Measurements from ENCODE around the gene RIPOR3. TPM values are rescaled to one million over a fixed set of nuclear protein-coding genes. Genes with fewer than 3 reads are reported as not detected.

RIPOR3 gene
- total RNA-seq, 1 donor from 2014 or later: 0.31 TPM

GRCh38 chr20:50692552-50692933, 1.2 kb upstream of the RIPOR3 start:
- Mint-ChIP-seq H3K27me3 (peaks cover 38% of the 10 kb centered on the region), H3K27ac (no peak overlapping the region), H3K4me1 (ENCODE audit: low read depth) (peaks cover 13% of the 10 kb centered on the region), H3K36me3 (ENCODE audit: insufficient read depth) (no peaks in the 10 kb centered on the region), H3K4me3 (ENCODE audit: low read depth) (no peak overlapping the region), H3K9me3 (ENCODE audit: low read depth) (no peaks in the 10 kb centered on the region)
- TF ChIP-seq CTCF (IDR thresholded peaks at IDR 0.05; ENCODE audit: unreplicated experiment): no peak
- no peak for DNase-seq (ENCODE audit: low spot score, unreplicated experiment)

DNA sequence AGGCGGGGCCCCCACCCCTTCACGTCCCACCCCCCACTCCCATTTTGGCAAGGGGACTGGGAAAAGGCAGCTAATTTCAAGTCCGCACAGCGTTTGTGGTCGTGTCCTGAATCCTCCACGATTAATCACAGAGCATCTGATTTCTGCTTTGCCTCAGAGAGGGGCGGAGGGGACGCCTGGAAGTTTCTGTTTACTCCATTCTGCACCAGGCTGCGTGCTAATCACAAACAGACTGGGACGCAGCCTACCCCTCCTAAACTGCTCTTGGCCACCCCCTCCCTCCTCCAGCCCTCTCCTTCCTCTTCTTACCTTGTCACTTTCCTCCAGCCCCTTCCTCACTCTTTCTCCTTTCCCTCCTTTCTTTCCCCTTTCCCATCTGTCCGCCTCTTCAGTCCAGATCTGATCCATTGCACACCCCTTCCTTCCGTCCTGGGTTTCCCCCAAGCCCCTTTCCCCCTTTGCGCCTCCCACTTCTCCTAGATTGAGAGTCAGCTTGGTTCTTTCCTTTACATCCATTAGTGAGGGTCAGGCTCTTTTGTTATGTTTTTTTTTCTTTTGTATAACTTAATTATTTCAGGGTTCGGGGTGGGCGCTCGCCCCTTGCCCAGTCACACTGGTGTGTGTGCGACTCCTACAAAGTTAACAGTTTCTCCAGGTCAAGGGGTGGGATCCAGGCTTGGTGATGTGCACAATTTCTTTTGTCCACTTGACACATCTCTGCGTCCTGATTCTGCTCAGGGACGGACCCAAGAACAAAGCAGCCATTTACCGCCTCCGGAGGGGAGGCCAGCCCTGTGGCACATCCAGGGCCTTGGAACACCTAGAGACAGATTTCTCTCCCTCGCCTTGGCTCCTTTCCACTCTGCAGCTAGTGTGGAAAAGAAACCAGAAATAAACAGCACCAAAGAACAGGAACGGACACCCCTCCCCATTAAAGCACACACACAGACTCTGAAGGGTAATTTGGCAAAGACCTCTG, 520 bp upstream of the RIPOR3 start:
- Mint-ChIP-seq H3K36me3 (ENCODE audit: insufficient read depth) (no peaks in the 10 kb centered on the region), H3K4me1 (ENCODE audit: low read depth) (peaks cover 13% of the 10 kb centered on the region), H3K9me3 (ENCODE audit: low read depth) (no peaks in the 10 kb centered on the region), H3K4me3 (ENCODE audit: low read depth) (peak overlapping the region; percentile 49), H3K27me3 (peaks cover 38% of the 10 kb centered on the region), H3K27ac (no peak overlapping the region)
- DNase-seq (ENCODE audit: low spot score, unreplicated experiment): no peak
- no peak for TF ChIP-seq CTCF (IDR thresholded peaks at IDR 0.05; ENCODE audit: unreplicated experiment)

- Mint-ChIP-seq H3K4me3 (ENCODE audit: low read depth) (no peak overlapping the region), H3K9me3 (ENCODE audit: low read depth) (no peaks in the 10 kb centered on the region), H3K4me1 (ENCODE audit: low read depth) (peaks cover 13% of the 10 kb centered on the region), H3K27ac (no peak overlapping the region), H3K27me3 (peaks cover 38% of the 10 kb centered on the region), H3K36me3 (ENCODE audit: insufficient read depth) (no peaks in the 10 kb centered on the region)
- TF ChIP-seq CTCF (IDR thresholded peaks at IDR 0.05; ENCODE audit: unreplicated experiment): no peak
- no peak for DNase-seq (ENCODE audit: low spot score, unreplicated experiment)
Measured at GRCh38 chr20:50689864-50690649, 1.3 kb downstream of the RIPOR3 start.

DNA sequence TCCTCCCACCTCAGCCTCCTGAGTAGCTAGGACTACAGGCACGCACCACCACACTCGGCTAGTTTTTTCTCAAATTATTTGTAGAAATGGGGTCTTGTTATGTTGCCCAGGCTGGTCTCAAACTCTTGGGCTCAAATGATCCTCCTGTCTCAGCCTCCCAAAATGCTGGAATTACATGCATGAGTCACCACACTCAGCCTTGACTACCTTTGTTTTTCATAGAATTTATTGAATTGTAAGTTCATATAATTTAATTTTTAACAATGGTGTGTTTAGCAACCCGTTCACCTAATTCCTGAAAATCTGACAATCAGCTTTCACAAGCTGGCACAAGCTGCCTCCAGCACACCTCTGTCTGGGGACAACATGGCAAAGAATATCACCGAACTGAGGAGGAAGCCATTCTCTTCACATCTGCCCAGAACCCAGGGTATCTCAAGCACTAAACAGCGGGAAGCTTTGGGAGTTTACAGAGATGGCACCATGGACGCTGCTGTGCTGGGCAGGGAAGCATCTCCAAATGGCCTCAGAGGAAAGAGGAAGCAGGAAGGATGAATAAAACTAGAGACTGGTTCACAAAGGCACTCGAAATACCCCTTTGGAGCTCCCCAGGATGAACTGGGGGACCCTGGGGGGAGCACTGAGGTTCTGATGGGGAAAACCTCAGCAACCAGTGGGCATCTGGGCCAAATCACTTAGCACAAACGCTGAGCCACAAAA, 2.9 kb downstream of the RIPOR3 start:
- Mint-ChIP-seq H3K27ac (no peak overlapping the region), H3K9me3 (ENCODE audit: low read depth) (no peaks in the 10 kb centered on the region), H3K4me3 (ENCODE audit: low read depth) (no peak overlapping the region), H3K27me3 (peaks cover 34% of the 10 kb centered on the region), H3K36me3 (ENCODE audit: insufficient read depth) (no peaks in the 10 kb centered on the region), H3K4me1 (ENCODE audit: low read depth) (peaks cover 13% of the 10 kb centered on the region)
- no peak for TF ChIP-seq CTCF (IDR thresholded peaks at IDR 0.05; ENCODE audit: unreplicated experiment)
- no peak for DNase-seq (ENCODE audit: low spot score, unreplicated experiment)

- Mint-ChIP-seq H3K27ac (no peak overlapping the region), H3K27me3 (peaks cover 26% of the 10 kb centered on the region), H3K9me3 (ENCODE audit: low read depth) (no peaks in the 10 kb centered on the region), H3K4me1 (ENCODE audit: low read depth) (peaks cover 8% of the 10 kb centered on the region), H3K4me3 (ENCODE audit: low read depth) (no peak overlapping the region), H3K36me3 (ENCODE audit: insufficient read depth) (no peaks in the 10 kb centered on the region)
- TF ChIP-seq CTCF (IDR thresholded peaks at IDR 0.05; ENCODE audit: unreplicated experiment): no peak
- no peak for DNase-seq (ENCODE audit: low spot score, unreplicated experiment)
Measured at GRCh38 chr20:50686821-50687220, 4.5 kb downstream of the RIPOR3 start.

All from progenitor cell of endocrine pancreas (in vitro differentiated cells).